GM18873 (cell line): ENCODE measurements around the gene MRPL46.
"Not testable (repeated sequence)": the region's sequence is repeated elsewhere in the genome, so short reads cannot be mapped to it uniquely, and the experiment has no call there.

Source experiments
- ATAC-seq: cut with Tn5 transposase; IDR thresholded peaks from one replicate; pipeline ENCODE4 v1.9.1; 2021; ENCODE audit warnings: mild to moderate bottlenecking, moderate library complexity, moderate number of reproducible peaks; ENCODE audit not compliant: unreplicated experiment, low FRiP score

The MRPL46 gene

GRCh38 chr15:88448991-88449461, 18.2 kb downstream of the MRPL46 start:
- no peak for ATAC-seq

GRCh38 chr15:88447741-88448140, 19.4 kb downstream of the MRPL46 start:
- no peak for ATAC-seq

GRCh38 chr15:88447206-88447605, 20.0 kb downstream of the MRPL46 start:
- ATAC-seq, result no peak

GRCh38 chr15:88441076-88441730, 26.0 kb downstream of the MRPL46 start:
- no peak for ATAC-seq

- no peak for ATAC-seq
Measured at GRCh38 chr15:88440021-88440420, 27.2 kb downstream of the MRPL46 start.

GRCh38 chr15:88438181-88438580, 29.0 kb downstream of the MRPL46 start:
- no peak for ATAC-seq

GRCh38 chr15:88434106-88434505, 33.1 kb downstream of the MRPL46 start:
- ATAC-seq, result not testable (repeated sequence)

GRCh38 chr15:88433046-88433685, 34.0 kb downstream of the MRPL46 start:
- ATAC-seq, result no peak

- no peak for ATAC-seq
Measured at GRCh38 chr15:88431441-88431840, 35.7 kb downstream of the MRPL46 start.

- ATAC-seq, result no peak
Measured at GRCh38 chr15:88430051-88430450, 37.1 kb downstream of the MRPL46 start.

- no peak for ATAC-seq
Measured at GRCh38 chr15:88428805-88429605, 38.2 kb downstream of the MRPL46 start.

- no peak for ATAC-seq
Measured at GRCh38 chr15:88428053-88428452, 39.1 kb downstream of the MRPL46 start.

- ATAC-seq, result no peak
Measured at GRCh38 chr15:88426304-88426703, 40.9 kb downstream of the MRPL46 start.

GRCh38 chr15:88423331-88423730, 43.9 kb downstream of the MRPL46 start:
- ATAC-seq, result no peak

GRCh38 chr15:88419830-88420229, 47.4 kb downstream of the MRPL46 start:
- ATAC-seq, result no peak
